Type B pancreatic cell (in vitro differentiated cells): ENCODE results near the gene ZNF804A. TPM values are rescaled to one million over a fixed set of nuclear protein-coding genes. Genes with fewer than 3 reads are reported as not detected.

Experiments
- DNase-seq: peaks from one replicate; pipeline ENCODE4 v3.0.0; 2021; ENCODE audit warnings: mixed read lengths; ENCODE audit not compliant: unreplicated experiment; ENCODE audit errors: extremely low spot score
- H3K27ac Mint-ChIP-seq: 2 replicates; pipeline ENCODE4 v1.8.0; 2021; ENCODE audit warnings: mild to moderate bottlenecking, mixed read lengths
- H3K27me3 Mint-ChIP-seq: 2 replicates; pipeline ENCODE4 v1.8.0; 2021; ENCODE audit warnings: mixed read lengths
- H3K36me3 Mint-ChIP-seq: 2 replicates; pipeline ENCODE4 v1.8.0; 2021; ENCODE audit warnings: mixed read lengths
- H3K4me1 Mint-ChIP-seq: one replicate; pipeline ENCODE4 v1.8.0; 2021; ENCODE audit warnings: mixed read lengths; ENCODE audit not compliant: unreplicated experiment
- H3K4me3 Mint-ChIP-seq: 2 replicates; pipeline ENCODE4 v1.8.0; 2021; ENCODE audit warnings: mild to moderate bottlenecking, mixed read lengths
- H3K9me3 Mint-ChIP-seq: 2 replicates; pipeline ENCODE4 v1.8.0; 2021; ENCODE audit warnings: mixed read lengths
- CTCF ChIP-seq: fragments of 200-600 bp; sonication (generic); conservative IDR thresholded peaks from 2 replicates; pipeline ENCODE4 v1.5.0; 2021; ENCODE audit warnings: antibody characterized with exemption, mild to moderate bottlenecking
- long read RNA-seq: library from polyadenylated mRNA; unstranded; transcript quantifications from one replicate; pipeline ENCODE4 v2.0.0, GENCODE V29; 2020
- total RNA-seq: library from RNA; stranded (reverse); gene quantifications from 2 replicates; pipeline ENCODE4 v1.2.1, GENCODE V29; 2021; ENCODE audit warnings: low replicate concordance

The ZNF804A gene
- total RNA-seq = 0.59 and 2.0 TPM in 2 replicates
- long read RNA-seq = 0 reads

- peak within 1 kb of the TSS; percentile 44 for H3K27ac Mint-ChIP-seq
- H3K36me3 Mint-ChIP-seq = no peaks in the 10 kb centered on the region
- no peaks in the 10 kb centered on the region for H3K9me3 Mint-ChIP-seq
- peak within 1 kb of the TSS; percentile 91 for H3K4me3 Mint-ChIP-seq
- peaks cover 17% of the 10 kb centered on the region for H3K4me1 Mint-ChIP-seq
- H3K27me3 Mint-ChIP-seq = peaks cover 65% of the 10 kb centered on the region
- peak; percentile 70 for DNase-seq
- no peak for TF ChIP-seq CTCF
Measured at GRCh38 chr2:184598316-184599053, at the start of gene ZNF804A. Gene ZNF804A (plus strand): TSS chr2:184598529. CDS start chr2:184598960, 431 bp downstream.

DNA sequence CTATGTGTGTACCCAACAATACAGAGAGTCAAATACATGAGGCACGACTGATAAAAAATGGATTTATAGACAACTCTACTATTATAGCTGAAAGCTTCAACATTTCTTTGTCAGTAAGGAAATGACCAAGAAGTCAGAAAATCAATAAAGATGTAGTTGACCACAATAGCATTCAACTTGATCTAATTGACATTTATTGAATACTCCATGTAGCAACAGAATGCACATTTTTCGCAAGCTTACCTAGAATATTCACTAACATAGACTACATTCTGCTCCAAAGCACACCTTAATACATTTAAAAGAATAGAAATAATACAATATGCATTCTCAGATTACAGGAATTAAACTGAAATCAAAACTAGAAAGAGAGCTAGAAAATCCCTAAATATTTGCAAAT is 49.2 kb upstream of the ZNF804A start:
- no peak for TF ChIP-seq CTCF
- Mint-ChIP-seq H3K27me3 (no peaks in the 10 kb centered on the region), H3K36me3 (no peaks in the 10 kb centered on the region), H3K9me3 (no peaks in the 10 kb centered on the region), H3K4me1 (no peaks in the 10 kb centered on the region), H3K27ac (no peak overlapping the region), H3K4me3 (no peak overlapping the region)
- no peak for DNase-seq

- H3K4me1 Mint-ChIP-seq = no peaks in the 10 kb centered on the region
- no peak for TF ChIP-seq CTCF
- no peaks in the 10 kb centered on the region for H3K27me3 Mint-ChIP-seq
- H3K9me3 Mint-ChIP-seq = no peaks in the 10 kb centered on the region
- H3K27ac Mint-ChIP-seq = no peak overlapping the region
- no peak for DNase-seq
- H3K4me3 Mint-ChIP-seq = no peak overlapping the region
- H3K36me3 Mint-ChIP-seq = no peaks in the 10 kb centered on the region
Measured at GRCh38 chr2:184551626-184552025, 46.7 kb upstream of the ZNF804A start.

- Mint-ChIP-seq H3K27ac (no peak overlapping the region), H3K27me3 (no peaks in the 10 kb centered on the region), H3K36me3 (no peaks in the 10 kb centered on the region), H3K4me3 (no peak overlapping the region), H3K9me3 (no peaks in the 10 kb centered on the region), H3K4me1 (no peaks in the 10 kb centered on the region)
- no peak for DNase-seq
- TF ChIP-seq CTCF = no peak
Measured at GRCh38 chr2:184554736-184555135, 43.6 kb upstream of the ZNF804A start.

- Mint-ChIP-seq H3K27ac (no peak overlapping the region), H3K4me3 (no peak overlapping the region), H3K36me3 (no peaks in the 10 kb centered on the region), H3K9me3 (no peaks in the 10 kb centered on the region), H3K4me1 (no peaks in the 10 kb centered on the region), H3K27me3 (no peaks in the 10 kb centered on the region)
- TF ChIP-seq CTCF = no peak
- DNase-seq = no peak
Measured at GRCh38 chr2:184555352-184555751, 43.0 kb upstream of the ZNF804A start.
